ENCODE data around the gene CSPG4. TPM values are rescaled to one million over a fixed set of nuclear protein-coding genes. Genes with fewer than 3 reads are reported as not detected.
"Not testable (repeated sequence)": the region's sequence is repeated elsewhere in the genome, so short reads cannot be mapped to it uniquely, and the experiment has no call there.

Gene CSPG4
- total and polyA plus RNA-seq, 2 donors (not counting 3 experiments of a cell fraction or from before 2014, with no cell fraction given), result not detected

DNA sequence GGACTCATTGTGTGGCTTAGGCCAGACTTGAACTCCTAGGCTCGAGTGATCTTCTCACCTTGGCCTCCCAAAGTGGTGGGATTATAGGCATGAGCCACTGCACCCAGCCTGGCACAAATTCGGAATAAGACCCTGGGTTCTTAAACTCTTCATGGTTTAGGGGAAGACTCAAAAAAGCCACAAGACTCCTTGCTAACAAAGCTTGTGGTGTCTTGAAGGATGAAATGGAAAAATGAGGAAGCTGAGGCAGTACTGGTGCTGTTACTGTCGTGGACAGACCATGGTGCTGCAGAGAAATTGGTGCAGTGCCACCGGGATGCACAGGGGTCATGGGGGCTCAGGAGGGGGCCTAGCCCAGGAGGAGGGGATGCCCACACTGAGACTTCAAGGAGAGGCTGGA lies 20.3 kb downstream of the CSPG4 start:
- H3K27ac ChIP-seq (ENCODE audit: insufficient read depth, low read depth, low read length); H4K20me1 ChIP-seq (replicated peaks; ENCODE audit: control insufficient read depth, extremely low read depth, insufficient read depth, low read length); POLR2A ChIA-PET; H2AFZ ChIP-seq (ENCODE audit: low read depth, low read length); H3K9me1 ChIP-seq (replicated peaks; ENCODE audit: control insufficient read depth, extremely low read depth, insufficient read depth, low read length); H3K9ac ChIP-seq (replicated peaks; ENCODE audit: extremely low read depth, insufficient read depth, low read length); H3K4me3 ChIP-seq (replicated peaks in 1 of 3; ENCODE audit: insufficient read depth in 1 of 3, low read depth in 1 of 3, low read length in 3 of 3); BruUV-seq (replicated peaks); H3K79me2 ChIP-seq (ENCODE audit: control insufficient read depth, insufficient read depth, low read length); H3K36me3 ChIP-seq (ENCODE audit: control insufficient read depth in 2 of 2, extremely low read depth in 1 of 2, insufficient read depth in 2 of 2, low read length in 2 of 2); H3K4me2 ChIP-seq (ENCODE audit: insufficient read depth, low read length); DNase-seq (ENCODE audit: low read depth, low spot score); H3K9me3 ChIP-seq (replicated peaks; ENCODE audit: control insufficient read depth, insufficient read depth, low read length); dilution Hi-C loops (cut with MboI; ENCODE audit: extremely low pct_ligation_motif_present, low sequenced_read_pairs): not testable (repeated sequence)
- Histone ChIP-seq H3K27me3 (ENCODE audit: control insufficient read depth in 2 of 2, insufficient read depth in 2 of 2, low read length in 2 of 2) (peaks cover 39 to 40% of the 10 kb centered on the region in 2 experiments), H3K4me1 (ENCODE audit: control insufficient read depth, extremely low read depth, insufficient read depth, low read length) (peaks cover 16% of the 10 kb centered on the region)
- intact Hi-C loops (cut with micrococcal nuclease), result loop anchor here (5.0 kb wide), 1 partner anchor 230 kb away; no protein-coding TSS in a partner anchor
- CTCF ChIA-PET, result interaction anchor here (1.1 kb wide), 1 partner anchor 110 kb away, joined by 3 read pairs; no protein-coding TSS in a partner anchor
- FAIRE-seq, result peak; percentile 67

GRCh38 chr15:75689429-75689828 lies 23.2 kb downstream of the CSPG4 start:
- intact Hi-C loops (cut with micrococcal nuclease); H3K9ac ChIP-seq (replicated peaks; ENCODE audit: extremely low read depth, insufficient read depth, low read length); FAIRE-seq; H3K27ac ChIP-seq (ENCODE audit: insufficient read depth, low read depth, low read length); DNase-seq (ENCODE audit: low read depth, low spot score); POLR2A ChIA-PET; H2AFZ ChIP-seq (ENCODE audit: low read depth, low read length); H3K36me3 ChIP-seq (ENCODE audit: control insufficient read depth in 2 of 2, extremely low read depth in 1 of 2, insufficient read depth in 2 of 2, low read length in 2 of 2); CTCF ChIA-PET; H3K4me3 ChIP-seq (replicated peaks in 1 of 3; ENCODE audit: insufficient read depth in 1 of 3, low read depth in 1 of 3, low read length in 3 of 3); H3K9me1 ChIP-seq (replicated peaks; ENCODE audit: control insufficient read depth, extremely low read depth, insufficient read depth, low read length); H4K20me1 ChIP-seq (replicated peaks; ENCODE audit: control insufficient read depth, extremely low read depth, insufficient read depth, low read length); H3K79me2 ChIP-seq (ENCODE audit: control insufficient read depth, insufficient read depth, low read length); H3K4me2 ChIP-seq (ENCODE audit: insufficient read depth, low read length); H3K9me3 ChIP-seq (replicated peaks; ENCODE audit: control insufficient read depth, insufficient read depth, low read length); dilution Hi-C loops (cut with MboI; ENCODE audit: extremely low pct_ligation_motif_present, low sequenced_read_pairs); BruUV-seq (replicated peaks): not testable (repeated sequence)
- Histone ChIP-seq H3K27me3 (ENCODE audit: control insufficient read depth in 2 of 2, insufficient read depth in 2 of 2, low read length in 2 of 2) (peaks cover 28 to 37% of the 10 kb centered on the region in 2 experiments), H3K4me1 (ENCODE audit: control insufficient read depth, extremely low read depth, insufficient read depth, low read length) (peaks cover 10% of the 10 kb centered on the region)

DNA sequence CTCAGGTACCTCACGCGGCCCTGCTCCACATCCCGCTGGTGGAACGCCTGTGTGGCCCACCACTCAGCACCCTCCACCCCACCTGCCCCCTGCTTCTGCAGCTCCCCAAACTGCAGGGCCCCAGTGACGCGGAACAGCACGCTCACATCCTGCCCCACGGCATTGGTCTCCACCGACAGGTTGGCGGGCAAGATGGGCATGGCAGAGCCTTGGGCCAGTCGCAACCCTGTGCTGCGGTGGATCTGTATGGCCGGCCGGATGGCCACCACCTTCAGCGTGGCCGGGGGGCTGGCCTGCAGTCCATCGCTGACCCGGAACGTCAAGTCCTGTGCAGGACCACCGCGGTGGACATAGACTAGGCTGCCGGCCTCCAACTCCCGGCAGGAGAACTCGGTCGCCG lies 23.8 kb downstream of the CSPG4 start:
- BruUV-seq (replicated peaks), result no TSS peak

More for the DNA sequence above, 23.8 kb downstream of the CSPG4 start:
- Histone ChIP-seq H2AFZ (ENCODE audit: low read depth, low read length) (no peak overlapping the region), H3K4me1 (ENCODE audit: control insufficient read depth, extremely low read depth, insufficient read depth, low read length) (peaks cover 5% of the 10 kb centered on the region), H3K9ac (replicated peaks; ENCODE audit: extremely low read depth, insufficient read depth, low read length) (no peak overlapping the region), H3K27ac (ENCODE audit: insufficient read depth, low read depth, low read length) (no peak overlapping the region), H3K4me2 (ENCODE audit: insufficient read depth, low read length) (no peak overlapping the region), H3K79me2 (ENCODE audit: control insufficient read depth, insufficient read depth, low read length) (no peaks in the 10 kb centered on the region), H3K4me3 (replicated peaks in 1 of 3; ENCODE audit: insufficient read depth in 1 of 3, low read depth in 1 of 3, low read length in 3 of 3) (no peak overlapping the region), H3K27me3 (ENCODE audit: control insufficient read depth in 2 of 2, insufficient read depth in 2 of 2, low read length in 2 of 2) (peaks cover 30 to 40% of the 10 kb centered on the region in 2 experiments), H3K9me1 (replicated peaks; ENCODE audit: control insufficient read depth, extremely low read depth, insufficient read depth, low read length) (no peaks in the 10 kb centered on the region), H3K36me3 (ENCODE audit: control insufficient read depth in 2 of 2, extremely low read depth in 1 of 2, insufficient read depth in 2 of 2, low read length in 2 of 2) (no peaks in the 10 kb centered on the region), H4K20me1 (replicated peaks; ENCODE audit: control insufficient read depth, extremely low read depth, insufficient read depth, low read length) (no peaks in the 10 kb centered on the region), H3K9me3 (replicated peaks; ENCODE audit: control insufficient read depth, insufficient read depth, low read length) (no peaks in the 10 kb centered on the region)
- ChIA-PET POLR2A (no interaction called here), CTCF (interaction anchor here (5.3 kb wide), 1 partner anchor 114 kb away, joined by 59 read pairs; no protein-coding TSS in a partner anchor)
- FAIRE-seq, result no peak
- TF ChIP-seq POLR2A (IDR thresholded peaks at IDR 0.05; ENCODE audit: low read depth, low read length), result no peak
- TF ChIP-seq MAX (IDR thresholded peaks at IDR 0.05; ENCODE audit: insufficient read depth, insufficient read length), result no peak
- TF ChIP-seq MYC (IDR thresholded peaks at IDR 0.05; ENCODE audit: low read depth, low read length), result no peak
- no peak for DNase-seq (ENCODE audit: low read depth, low spot score)
- intact Hi-C loops (cut with micrococcal nuclease), result no loop called here
- dilution Hi-C loops (cut with MboI; ENCODE audit: extremely low pct_ligation_motif_present, low sequenced_read_pairs), result no loop called here
